ENCODE results near the gene TK2.

TK2 gene

GRCh38 chr16:66592241-66592640, 42.3 kb upstream of the TK2 start:
- intact Hi-C loops (cut with DNase I; ENCODE audit: low total_unique reads), result no loop called here
- DNase-seq, result no peak
- H3K9me3 ChIP-seq, result no peaks in the 10 kb centered on the region

GRCh38 chr16:66591018-66591417, 41.1 kb upstream of the TK2 start:
- H3K4me1 ChIP-seq, result no peaks in the 10 kb centered on the region
- no peak for DNase-seq
- H3K9me3 ChIP-seq, result no peaks in the 10 kb centered on the region
- TF ChIP-seq CTCF (IDR thresholded peaks at IDR 0.05), result no peak
- no peak overlapping the region for H3K27ac ChIP-seq
- no peaks in the 10 kb centered on the region for H3K36me3 ChIP-seq
- no peak overlapping the region for H3K4me3 ChIP-seq
- intact Hi-C loops (cut with DNase I; ENCODE audit: low total_unique reads), result no loop called here
- H3K27me3 ChIP-seq, result no peaks in the 10 kb centered on the region

More at GRCh38 chr16:66592241-66592640, 42.3 kb upstream of the TK2 start:
- no peaks in the 10 kb centered on the region for H3K27me3 ChIP-seq
- no peaks in the 10 kb centered on the region for H3K36me3 ChIP-seq
- H3K4me3 ChIP-seq, result no peak overlapping the region
- TF ChIP-seq CTCF (IDR thresholded peaks at IDR 0.05), result no peak
- H3K27ac ChIP-seq, result no peak overlapping the region
- H3K4me1 ChIP-seq, result no peaks in the 10 kb centered on the region

GRCh38 chr16:66590322-66590721, 40.4 kb upstream of the TK2 start:
- H3K27ac ChIP-seq, result no peak overlapping the region
- H3K4me3 ChIP-seq, result no peak overlapping the region
- intact Hi-C loops (cut with DNase I; ENCODE audit: low total_unique reads), result no loop called here
- H3K27me3 ChIP-seq, result no peaks in the 10 kb centered on the region
- no peaks in the 10 kb centered on the region for H3K9me3 ChIP-seq
- no peak for TF ChIP-seq CTCF (IDR thresholded peaks at IDR 0.05)
- DNase-seq, result no peak
- no peaks in the 10 kb centered on the region for H3K4me1 ChIP-seq
- H3K36me3 ChIP-seq, result no peaks in the 10 kb centered on the region

GRCh38 chr16:66588981-66589713, 39.2 kb upstream of the TK2 start:
- intact Hi-C loops (cut with DNase I; ENCODE audit: low total_unique reads), result loop anchor here (5.0 kb wide), 1 partner anchor 182 kb away; no protein-coding TSS in a partner anchor

GRCh38 chr16:66587881-66588600, 38.1 kb upstream of the TK2 start:
- Histone ChIP-seq H3K27me3 (no peaks in the 10 kb centered on the region), H3K27ac (no peak overlapping the region), H3K9me3 (no peaks in the 10 kb centered on the region), H3K4me1 (no peaks in the 10 kb centered on the region), H3K36me3 (no peaks in the 10 kb centered on the region), H3K4me3 (no peak overlapping the region)
- no peak for TF ChIP-seq CTCF (IDR thresholded peaks at IDR 0.05)
- intact Hi-C loops (cut with DNase I; ENCODE audit: low total_unique reads), result loop anchor here (5.0 kb wide), 1 partner anchor 181 kb away; no protein-coding TSS in a partner anchor
- DNase-seq, result no peak

More at GRCh38 chr16:66588981-66589713, 39.2 kb upstream of the TK2 start:
- peak in 1 of 2 donors; percentile 51 for DNase-seq
- Histone ChIP-seq H3K27me3 (no peaks in the 10 kb centered on the region), H3K4me3 (no peak overlapping the region), H3K9me3 (no peaks in the 10 kb centered on the region), H3K27ac (no peak overlapping the region), H3K36me3 (no peaks in the 10 kb centered on the region), H3K4me1 (no peaks in the 10 kb centered on the region)
- TF ChIP-seq CTCF (IDR thresholded peaks at IDR 0.05), result peak; percentile 44 to 53
